Neural crest cell (in vitro differentiated cells): ENCODE results near the gene LCMT1. TPM values are rescaled to one million over a fixed set of nuclear protein-coding genes. Genes with fewer than 3 reads are reported as not detected.

Experiments used
- DNase-seq: peaks from one replicate; pipeline ENCODE4 v3.0.0; 2021; ENCODE audit warnings: low read depth, mixed read lengths, low spot score
- H3K27ac Mint-ChIP-seq: one replicate; pipeline ENCODE4 v1.8.0; 2021; ENCODE audit warnings: mild to moderate bottlenecking, mixed read lengths; ENCODE audit not compliant: unreplicated experiment
- H3K27me3 Mint-ChIP-seq: 2 replicates; pipeline ENCODE4 v1.8.0; 2021; ENCODE audit warnings: low read depth, mild to moderate bottlenecking, mixed read lengths
- H3K36me3 Mint-ChIP-seq: 2 replicates; pipeline ENCODE4 v1.8.0; 2021; ENCODE audit warnings: low read depth, mild to moderate bottlenecking, mixed read lengths
- H3K4me1 Mint-ChIP-seq: 2 replicates; pipeline ENCODE4 v1.8.0; 2021; ENCODE audit warnings: mixed read lengths
- H3K4me3 Mint-ChIP-seq: one replicate; pipeline ENCODE4 v1.8.0; 2021; ENCODE audit warnings: mild to moderate bottlenecking, mixed read lengths
- H3K9me3 Mint-ChIP-seq: 2 replicates; pipeline ENCODE4 v1.8.0; 2021; ENCODE audit warnings: mixed read lengths
- total RNA-seq: library from RNA; stranded (reverse); gene quantifications from 2 replicates; pipeline ENCODE4 v1.2.1, GENCODE V29; 2021
- TF ChIP-seq, protein P1 (sequence below): fragments of 200-600 bp; sonication (generic); conservative IDR thresholded peaks from 2 replicates; pipeline ENCODE4 v1.5.0; 2021; ENCODE audit warnings: antibody characterized with exemption, mild to moderate bottlenecking

LCMT1 gene
- total RNA-seq, 1 donor from 2014 or later, result 52.2 TPM

GRCh38 chr16:25108054-25108453, 3.5 kb upstream of the LCMT1 start:
- TF ChIP-seq, protein P1, sequence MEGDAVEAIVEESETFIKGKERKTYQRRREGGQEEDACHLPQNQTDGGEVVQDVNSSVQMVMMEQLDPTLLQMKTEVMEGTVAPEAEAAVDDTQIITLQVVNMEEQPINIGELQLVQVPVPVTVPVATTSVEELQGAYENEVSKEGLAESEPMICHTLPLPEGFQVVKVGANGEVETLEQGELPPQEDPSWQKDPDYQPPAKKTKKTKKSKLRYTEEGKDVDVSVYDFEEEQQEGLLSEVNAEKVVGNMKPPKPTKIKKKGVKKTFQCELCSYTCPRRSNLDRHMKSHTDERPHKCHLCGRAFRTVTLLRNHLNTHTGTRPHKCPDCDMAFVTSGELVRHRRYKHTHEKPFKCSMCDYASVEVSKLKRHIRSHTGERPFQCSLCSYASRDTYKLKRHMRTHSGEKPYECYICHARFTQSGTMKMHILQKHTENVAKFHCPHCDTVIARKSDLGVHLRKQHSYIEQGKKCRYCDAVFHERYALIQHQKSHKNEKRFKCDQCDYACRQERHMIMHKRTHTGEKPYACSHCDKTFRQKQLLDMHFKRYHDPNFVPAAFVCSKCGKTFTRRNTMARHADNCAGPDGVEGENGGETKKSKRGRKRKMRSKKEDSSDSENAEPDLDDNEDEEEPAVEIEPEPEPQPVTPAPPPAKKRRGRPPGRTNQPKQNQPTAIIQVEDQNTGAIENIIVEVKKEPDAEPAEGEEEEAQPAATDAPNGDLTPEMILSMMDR, result no peak
- H3K27me3 Mint-ChIP-seq, result peaks cover 10% of the 10 kb centered on the region
- H3K9me3 Mint-ChIP-seq, result no peaks in the 10 kb centered on the region
- DNase-seq, result no peak
- peak overlapping the region; percentile 95 for H3K4me3 Mint-ChIP-seq
- no peak overlapping the region for H3K27ac Mint-ChIP-seq
- H3K36me3 Mint-ChIP-seq, result no peaks in the 10 kb centered on the region
- peaks cover 36% of the 10 kb centered on the region for H3K4me1 Mint-ChIP-seq

GRCh38 chr16:25109643-25110042, 1.9 kb upstream of the LCMT1 start:
- no peaks in the 10 kb centered on the region for H3K36me3 Mint-ChIP-seq
- peaks cover 4% of the 10 kb centered on the region for H3K27me3 Mint-ChIP-seq
- no peak overlapping the region for H3K27ac Mint-ChIP-seq
- peaks cover 43% of the 10 kb centered on the region for H3K4me1 Mint-ChIP-seq
- H3K4me3 Mint-ChIP-seq, result peak overlapping the region; percentile 79
- no peaks in the 10 kb centered on the region for H3K9me3 Mint-ChIP-seq
- no peak for DNase-seq
- TF ChIP-seq, protein P1, result no peak

- TF ChIP-seq, protein P1, result no peak
- Mint-ChIP-seq H3K4me3 (peak overlapping the region; percentile 90), H3K9me3 (no peaks in the 10 kb centered on the region), H3K27ac (no peak overlapping the region), H3K27me3 (peaks cover 4% of the 10 kb centered on the region), H3K4me1 (peaks cover 43% of the 10 kb centered on the region), H3K36me3 (no peaks in the 10 kb centered on the region)
- no peak for DNase-seq
These were observed 1.1 kb upstream of the LCMT1 start for GRCh38 chr16:25110387-25110947.

DNA sequence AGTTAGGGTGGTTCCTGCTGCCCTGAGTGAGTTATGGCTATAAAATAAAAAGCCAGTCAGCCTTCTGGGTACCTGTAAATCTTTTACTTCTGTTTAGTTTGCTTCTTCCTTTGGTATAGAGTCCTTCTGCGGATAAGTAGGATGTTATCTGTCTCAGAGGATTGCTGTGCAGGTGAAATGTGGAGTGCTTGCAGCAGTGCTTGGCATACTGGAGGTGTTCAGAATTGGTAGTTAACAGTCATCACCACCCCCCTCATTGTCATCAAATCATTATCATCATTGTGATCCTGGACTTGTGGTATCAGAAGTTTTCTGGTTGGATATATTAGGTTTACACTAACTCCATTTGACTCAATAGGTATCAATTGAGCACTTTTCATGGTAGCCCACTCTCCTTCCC, 2.6 kb downstream of the LCMT1 start:
- TF ChIP-seq, protein P1, result no peak
- H3K9me3 Mint-ChIP-seq, result no peaks in the 10 kb centered on the region
- H3K36me3 Mint-ChIP-seq, result no peaks in the 10 kb centered on the region
- H3K27ac Mint-ChIP-seq, result no peak overlapping the region
- peaks cover 31% of the 10 kb centered on the region for H3K4me1 Mint-ChIP-seq
- no peak for DNase-seq
- H3K27me3 Mint-ChIP-seq, result peaks cover 4% of the 10 kb centered on the region
- H3K4me3 Mint-ChIP-seq, result peak overlapping the region; percentile 79

DNA sequence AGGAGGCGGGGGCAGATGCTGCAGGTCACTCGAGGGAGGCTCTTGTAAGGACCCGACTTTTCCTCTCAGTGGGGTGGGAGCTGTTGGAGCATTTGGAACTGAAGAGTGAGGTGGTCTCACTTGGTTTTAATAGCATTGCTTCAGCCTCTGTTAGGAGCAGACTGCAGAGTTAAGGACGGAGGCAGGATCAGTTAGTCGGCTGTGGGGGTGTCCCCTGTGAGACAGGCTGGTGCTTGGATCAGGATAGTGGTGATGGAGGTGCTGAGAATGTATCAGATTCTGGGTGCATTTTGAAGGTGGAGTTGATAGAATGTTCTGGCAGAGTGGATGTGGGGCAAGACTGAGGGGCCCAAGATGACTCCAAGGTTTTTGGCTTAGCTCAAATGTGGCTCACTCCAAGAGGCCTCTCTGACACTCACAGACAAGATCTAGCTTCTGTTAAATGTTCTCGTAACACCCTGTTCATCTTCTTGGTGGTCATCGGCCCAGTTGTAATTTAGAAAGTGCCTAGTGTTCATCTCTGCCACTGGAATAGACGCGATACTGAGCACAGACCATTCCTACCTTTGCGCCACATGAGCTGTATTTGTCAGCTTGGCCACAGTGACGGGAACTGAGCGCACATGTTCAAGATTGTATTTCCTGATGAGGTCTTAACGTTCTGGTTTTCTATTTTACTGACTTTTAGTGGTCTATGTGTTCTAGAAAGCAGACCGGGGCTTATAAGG, 7.5 kb downstream of the LCMT1 start:
- Mint-ChIP-seq H3K27me3 (no peaks in the 10 kb centered on the region), H3K36me3 (no peaks in the 10 kb centered on the region)
- TF ChIP-seq, protein P1, result no peak

More for the DNA sequence above, 7.5 kb downstream of the LCMT1 start:
- Mint-ChIP-seq H3K4me3 (no peak overlapping the region), H3K4me1 (peaks cover 11% of the 10 kb centered on the region), H3K27ac (no peak overlapping the region), H3K9me3 (no peaks in the 10 kb centered on the region)
- DNase-seq, result no peak
